Small intestine (tissue), 7 donors: ENCODE data around the gene KLHL42. TPM values are rescaled to one million over a fixed set of nuclear protein-coding genes. Genes with fewer than 3 reads are reported as not detected.

ENCODE experiments used
- DNase-seq, 2 donors: peaks; one replicate each; pipeline versions ENCODE4 v3.0.0 to v3.0.0-alpha.2; 2013
- FAIRE-seq: peaks from 2 replicates; lab custom pipeline; 2012; peaks lifted over from hg19 to GRCh38; lab: Jason Lieb, UNC
- H3K27ac ChIP-seq, 3 donors: one replicate each; pipeline ENCODE4 v1.5.1; 2013; ENCODE audit warnings: low read length in 2 of 3, mild to moderate bottlenecking in 2 of 3, control low read depth in 1 of 3, inconsistent platforms in 1 of 3, low read depth in 1 of 3, moderate library complexity in 1 of 3
- H3K27me3 ChIP-seq, 3 donors: one replicate each; pipeline ENCODE4 v1.6.1; 2013; ENCODE audit warnings: low read length in 3 of 3, inconsistent platforms in 1 of 3; ENCODE audit not compliant: control insufficient read depth in 3 of 3, insufficient read depth in 3 of 3
- H3K36me3 ChIP-seq, 3 donors: one replicate each; pipeline ENCODE4 v1.6.1; 2013; ENCODE audit warnings: low read length in 3 of 3, inconsistent platforms in 1 of 3, low read depth in 1 of 3, mild to moderate bottlenecking in 1 of 3, moderate library complexity in 1 of 3; ENCODE audit not compliant: control insufficient read depth in 3 of 3, insufficient read depth in 2 of 3
- H3K4me1 ChIP-seq, 3 donors: one replicate each; pipeline ENCODE4 v1.6.1; 2013; ENCODE audit warnings: low read length in 2 of 3, inconsistent platforms in 1 of 3, low read depth in 1 of 3, mild to moderate bottlenecking in 1 of 3, moderate library complexity in 1 of 3; ENCODE audit not compliant: control insufficient read depth in 3 of 3, insufficient read depth in 2 of 3
- H3K4me3 ChIP-seq, 3 donors: one replicate each; pipeline ENCODE4 v1.5.1; 2013; ENCODE audit warnings: low read length in 3 of 3, control low read depth in 1 of 3, inconsistent platforms in 1 of 3, low read depth in 1 of 3, mild to moderate bottlenecking in 1 of 3, moderate library complexity in 1 of 3
- H3K9me3 ChIP-seq, 2 donors: one replicate each; pipeline ENCODE4 v1.6.1; 2013; ENCODE audit warnings: low read depth in 1 of 2, low read length in 1 of 2; ENCODE audit not compliant: control insufficient read depth in 2 of 2, insufficient read depth in 1 of 2
- WGBS, 3 donors: extraction: QIAGEN DNeasy Blood & Tissue Kit; methylation state at CpG; one replicate each; pipeline ENCODE4 v1.1.7; 2013; 5-methylcytosine and 5-hydroxymethylcytosine counted together
- polyA plus RNA-seq, 4 donors: library from polyadenylated mRNA; stranded (reverse) in 3 of 4; unstranded in 1 of 4; fragments of 200-250 nt in 3 of 4; fragments of 120-200 nt in 1 of 4; gene quantifications; one replicate each; pipeline versions ENCODE4 v1.2.1 to v1.2.3, GENCODE V29; 2013
- donor health status: healthy with polysubstance abuse.
- donor health status: control.
- donor health status: control.
- donor health status: Bipolar disorder and iron deficiency.
- donor health status: healthy.

Gene KLHL42
- polyA plus RNA-seq, 4 donors = 2.2 to 16.6 (median 4.6) TPM

- DNase-seq (no peak), FAIRE-seq (no peak)
- WGBS, 3 donors = 82 to 85% (median 84%) methylated on average over 3 of the region's 3 CpGs
Observed at GRCh38 chr12:27771481-27772327, 8.3 kb upstream of the KLHL42 start.

GRCh38 chr12:27772328-27773049, 7.5 kb upstream of the KLHL42 start:
- Histone ChIP-seq H3K27ac (no peak overlapping the region), H3K36me3 (no peaks in the 10 kb centered on the region), H3K4me3 (no peak overlapping the region), H3K4me1 (peaks cover 0 to 5% (median 0%) of the 10 kb centered on the region in 3 donors), H3K9me3 (no peaks in the 10 kb centered on the region), H3K27me3 (no peaks in the 10 kb centered on the region)
- DNase-seq = no peak
- FAIRE-seq = no peak
- 38 to 51% (median 42%) methylated on average over 5 of the region's 5 CpGs for WGBS, 3 donors

More at GRCh38 chr12:27771481-27772327, 8.3 kb upstream of the KLHL42 start:
- H3K4me1 ChIP-seq = peaks cover 0 to 5% (median 0%) of the 10 kb centered on the region in 3 donors
- H3K27ac ChIP-seq = no peak overlapping the region
- no peaks in the 10 kb centered on the region for H3K36me3 ChIP-seq
- H3K9me3 ChIP-seq = no peaks in the 10 kb centered on the region
- no peak overlapping the region for H3K4me3 ChIP-seq
- no peaks in the 10 kb centered on the region for H3K27me3 ChIP-seq

- FAIRE-seq (no peak), DNase-seq (no peak)
- Histone ChIP-seq H3K9me3 (no peaks in the 10 kb centered on the region), H3K36me3 (peaks cover 0 to 7% (median 0%) of the 10 kb centered on the region in 3 donors), H3K27ac (no peak overlapping the region), H3K27me3 (no peaks in the 10 kb centered on the region), H3K4me1 (peaks cover 0 to 13% (median 2%) of the 10 kb centered on the region in 3 donors), H3K4me3 (no peak overlapping the region)
- 87 to 91% (median 90%) methylated on average over 5 of the region's 5 CpGs for WGBS, 3 donors
Observed at GRCh38 chr12:27777141-27777540, 2.9 kb upstream of the KLHL42 start.

- H3K36me3 ChIP-seq = peaks cover 0 to 7% (median 0%) of the 10 kb centered on the region in 3 donors
Observed at GRCh38 chr12:27778206-27778605, 1.8 kb upstream of the KLHL42 start.

GRCh38 chr12:27779416-27779919, 565 bp upstream of the KLHL42 start:
- 2 to 9% (median 3%) methylated on average over 15 to 36 of the region's 36 CpGs for WGBS, 3 donors
- Histone ChIP-seq H3K4me1 (peaks cover 0 to 13% (median 2%) of the 10 kb centered on the region in 3 donors), H3K27me3 (no peaks in the 10 kb centered on the region), H3K36me3 (peaks cover 0 to 10% (median 0%) of the 10 kb centered on the region in 3 donors), H3K27ac (peak overlapping the region; percentile 75 to 91 (median 86)), H3K4me3 (peak overlapping the region; percentile 61 to 76 (median 66)), H3K9me3 (no peaks in the 10 kb centered on the region)
- DNase-seq (peak in 1 of 2 donors; percentile 5), FAIRE-seq (no peak)

More at GRCh38 chr12:27778206-27778605, 1.8 kb upstream of the KLHL42 start:
- peaks cover 0 to 13% (median 2%) of the 10 kb centered on the region in 3 donors for H3K4me1 ChIP-seq
- no peak for FAIRE-seq
- no peak overlapping the region for H3K27ac ChIP-seq
- DNase-seq = no peak
- no peaks in the 10 kb centered on the region for H3K27me3 ChIP-seq
- 51 to 63% (median 56%) methylated on average over 1 of the region's 1 CpG for WGBS, 3 donors
- no peaks in the 10 kb centered on the region for H3K9me3 ChIP-seq
- no peak overlapping the region for H3K4me3 ChIP-seq

- peak overlapping the region; percentile 61 to 76 (median 66) for H3K4me3 ChIP-seq
- WGBS, 3 donors = 1 to 9% (median 6%) methylated on average over 26 to 27 of the region's 27 CpGs
- no peak for FAIRE-seq
- no peaks in the 10 kb centered on the region for H3K9me3 ChIP-seq
- peak overlapping the region; percentile 75 to 91 (median 86) for H3K27ac ChIP-seq
- H3K4me1 ChIP-seq = peaks cover 0 to 13% (median 2%) of the 10 kb centered on the region in 3 donors
- H3K27me3 ChIP-seq = no peaks in the 10 kb centered on the region
- peak; percentile 52 to 65 for DNase-seq
- peaks cover 0 to 17% (median 0%) of the 10 kb centered on the region in 3 donors for H3K36me3 ChIP-seq
Observed at GRCh38 chr12:27780612-27781408, 777 bp downstream of the KLHL42 start.

- Histone ChIP-seq H3K9me3 (no peaks in the 10 kb centered on the region), H3K36me3 (peaks cover 0 to 17% (median 0%) of the 10 kb centered on the region in 3 donors), H3K4me3 (peak overlapping the region in 1 of 3 donors; percentile 61), H3K27ac (peak overlapping the region in 2 of 3 donors; percentile 6 to 75), H3K4me1 (peaks cover 0 to 13% (median 2%) of the 10 kb centered on the region in 3 donors), H3K27me3 (no peaks in the 10 kb centered on the region)
- peak in 1 of 2 donors; percentile 8 for DNase-seq
- 55 to 78% (median 68%) methylated on average over 5 of the region's 5 CpGs for whole genome bisulfite sequencing, 3 donors
- no peak for FAIRE-seq
Observed at GRCh38 chr12:27781680-27782079, 1.6 kb downstream of the KLHL42 start.
